ENCODE measurements around the gene PLS3.

- no peak for TF ChIP-seq CTCF (IDR thresholded peaks at IDR 0.05)
- no peak for TF ChIP-seq POLR2AphosphoS5 (IDR thresholded peaks at IDR 0.05)
Measured at GRCh38 chrX:115630204-115630603, 69.2 kb downstream of the PLS3 start.
